Fibroblast of skin of back (primary cell): ENCODE results near the gene METTL9.
"Not testable (repeated sequence)": the region's sequence is repeated elsewhere in the genome, so short reads cannot be mapped to it uniquely, and the experiment has no call there.

ENCODE experiments used
- DNase-seq: peaks from one replicate; pipeline ENCODE4 v3.0.0-alpha.2; 2013

Gene METTL9

GRCh38 chr16:21663889-21664647 lies 64.7 kb downstream of the METTL9 start, which contains the start of gene OTOA:
OTOA (plus strand) TSS chr16:21663968; CDS start chr16:21678515, 14,547 bp downstream.
- DNase-seq = no peak

GRCh38 chr16:21664801-21665492 lies 65.6 kb downstream of the METTL9 start:
- no peak for DNase-seq

- DNase-seq = no peak
Observed at GRCh38 chr16:21666772-21667171, 67.4 kb downstream of the METTL9 start.

- DNase-seq = no peak
Observed at GRCh38 chr16:21667575-21667974, 68.2 kb downstream of the METTL9 start.

- DNase-seq = no peak
Observed at GRCh38 chr16:21673469-21673868, 74.1 kb downstream of the METTL9 start.

- DNase-seq = not testable (repeated sequence)
Observed at GRCh38 chr16:21674456-21674855, 75.1 kb downstream of the METTL9 start.

- not testable (repeated sequence) for DNase-seq
Observed at GRCh38 chr16:21680714-21681113, 81.3 kb downstream of the METTL9 start.

- DNase-seq = no peak
Observed at GRCh38 chr16:21683184-21683583, 83.8 kb downstream of the METTL9 start.

GRCh38 chr16:21684199-21684598 lies 84.8 kb downstream of the METTL9 start:
- no peak for DNase-seq

GRCh38 chr16:21685034-21685455 lies 85.7 kb downstream of the METTL9 start:
- no peak for DNase-seq

- no peak for DNase-seq
Observed at GRCh38 chr16:21689107-21689506, 89.7 kb downstream of the METTL9 start.

- not testable (repeated sequence) for DNase-seq
Observed at GRCh38 chr16:21690967-21691366, 91.6 kb downstream of the METTL9 start.

GRCh38 chr16:21694609-21695008 lies 95.2 kb downstream of the METTL9 start:
- DNase-seq = no peak

GRCh38 chr16:21697032-21697431 lies 97.7 kb downstream of the METTL9 start:
- DNase-seq = no peak

- no peak for DNase-seq
Observed at GRCh38 chr16:21698169-21699032, 99.0 kb downstream of the METTL9 start.

GRCh38 chr16:21701271-21701670 lies 101.9 kb downstream of the METTL9 start:
- DNase-seq = no peak

- no peak for DNase-seq
Observed at GRCh38 chr16:21702276-21702675, 102.9 kb downstream of the METTL9 start.

- no peak for DNase-seq
Observed at GRCh38 chr16:21703156-21703555, 103.8 kb downstream of the METTL9 start.

- DNase-seq = no peak
Observed at GRCh38 chr16:21703589-21704174, 104.3 kb downstream of the METTL9 start.

GRCh38 chr16:21704266-21704665 lies 104.9 kb downstream of the METTL9 start:
- DNase-seq = no peak

- no peak for DNase-seq
Observed at GRCh38 chr16:21704733-21705132, 105.4 kb downstream of the METTL9 start.
